Testis (tissue), 2 donors: Measurements from ENCODE around the gene THADA.

ENCODE experiments used
- CTCF ChIP-seq, 3 experiments: fragments of 450-650 bp in 2 of 3; fragments of 200-600 bp in 1 of 3; sonication (generic) in 1 of 3; IDR thresholded peaks; one replicate each; pipeline ENCODE4 v1.5.1; 2016 to 2019; ENCODE audit warnings: antibody characterized with exemption in 3 of 3, mild to moderate bottlenecking in 2 of 3, moderate library complexity in 1 of 3
- POLR2A ChIP-seq: fragments of 450-650 bp; IDR thresholded peaks from one replicate; pipeline ENCODE4 v1.6.1; 2017; ENCODE audit warnings: antibody characterized with exemption, mild to moderate bottlenecking, moderate library complexity

GRCh38 chr2:43388371-43388770 lies 207.5 kb downstream of the THADA start:
- TF ChIP-seq CTCF (IDR thresholded peaks at IDR 0.05) (no peak), POLR2A (no peak)
